ENCODE measurements around the gene CRYBA4. TPM values are rescaled to one million over a fixed set of nuclear protein-coding genes. Genes with fewer than 3 reads are reported as not detected.

CRYBA4 gene
- total and polyA plus RNA-seq, 2 of the 13 experiments (the other 11 are each of a cell fraction or from before 2014, with no cell fraction given), result not detected

GRCh38 chr22:26646158-26646557 is 24.4 kb downstream of the CRYBA4 start:
- no peak for ATAC-seq
- CTCF ChIA-PET (ENCODE audit: low intra/inter-chr PET ratio, low total read pairs), result no interaction called here
- Histone ChIP-seq H3K27me3 (ENCODE audit: control insufficient read depth in 1 of 2, insufficient read depth in 2 of 2, low read length in 2 of 2) (peaks cover 13 to 89% of the 10 kb centered on the region in 2 experiments), H2AFZ (ENCODE audit: low read length) (no peak overlapping the region), H4K20me1 (ENCODE audit: insufficient read depth, low read length) (no peaks in the 10 kb centered on the region; the same call in 1 of the 2 replicates), H3K36me3 (replicated peaks in 1 of 2; ENCODE audit: control insufficient read depth in 1 of 2, insufficient read depth in 2 of 2, low read length in 2 of 2) (no peaks in the 10 kb centered on the region), H3K9me3 (ENCODE audit: low read length) (no peaks in the 10 kb centered on the region), H3K4me2 (ENCODE audit: low read depth, low read length) (no peak overlapping the region), H3K79me2 (ENCODE audit: insufficient read depth, low read length) (no peaks in the 10 kb centered on the region), H3K4me3 (replicated peaks in 1 of 3; ENCODE audit: insufficient read depth in 1 of 3, low read depth in 2 of 3, low read length in 3 of 3) (no peak overlapping the region), H3K4me1 (ENCODE audit: insufficient read depth, low read length) (peaks cover 9% of the 10 kb centered on the region), H3K9ac (ENCODE audit: insufficient read depth, low read depth, low read length) (no peak overlapping the region), H3K27ac (ENCODE audit: extremely low read length, insufficient read depth, low read length) (no peak overlapping the region)
- 7% methylated on average over 5 of the region's 5 CpGs for WGBS (ENCODE audit: low lambda C conversion rate)
- intact Hi-C loops (cut with micrococcal nuclease; ENCODE audit: unreplicated experiment), result no loop called here
- in situ Hi-C loops (cut with HindIII; ENCODE audit: extremely low pct_ligation_motif_present, low pct_unique_long_range_greater_than_20kb), result no loop called here
- POLR2A ChIA-PET, result no interaction called here
- no TSS peak for BruUV-seq (replicated peaks)
- no peak for DNase-seq (ENCODE audit: low spot score)
- no peak for TF ChIP-seq ZNF772 (CRISPR knock-in tag; IDR thresholded peaks at IDR 0.05)
- TF ChIP-seq HMG20B (CRISPR knock-in tag; conservative IDR thresholded peaks at IDR 0.05), result no peak
- no peak for TF ChIP-seq CREBL2 (CRISPR knock-in tag; IDR thresholded peaks at IDR 0.05; ENCODE audit: borderline replicate concordance)
- TF ChIP-seq PHF20 (CRISPR knock-in tag; IDR thresholded peaks at IDR 0.05), result no peak
- TF ChIP-seq ZBTB7B (CRISPR knock-in tag; IDR thresholded peaks at IDR 0.05), result no peak
- TF ChIP-seq ZBTB34 (CRISPR knock-in tag; IDR thresholded peaks at IDR 0.05), result no peak
- TF ChIP-seq, protein P1, sequence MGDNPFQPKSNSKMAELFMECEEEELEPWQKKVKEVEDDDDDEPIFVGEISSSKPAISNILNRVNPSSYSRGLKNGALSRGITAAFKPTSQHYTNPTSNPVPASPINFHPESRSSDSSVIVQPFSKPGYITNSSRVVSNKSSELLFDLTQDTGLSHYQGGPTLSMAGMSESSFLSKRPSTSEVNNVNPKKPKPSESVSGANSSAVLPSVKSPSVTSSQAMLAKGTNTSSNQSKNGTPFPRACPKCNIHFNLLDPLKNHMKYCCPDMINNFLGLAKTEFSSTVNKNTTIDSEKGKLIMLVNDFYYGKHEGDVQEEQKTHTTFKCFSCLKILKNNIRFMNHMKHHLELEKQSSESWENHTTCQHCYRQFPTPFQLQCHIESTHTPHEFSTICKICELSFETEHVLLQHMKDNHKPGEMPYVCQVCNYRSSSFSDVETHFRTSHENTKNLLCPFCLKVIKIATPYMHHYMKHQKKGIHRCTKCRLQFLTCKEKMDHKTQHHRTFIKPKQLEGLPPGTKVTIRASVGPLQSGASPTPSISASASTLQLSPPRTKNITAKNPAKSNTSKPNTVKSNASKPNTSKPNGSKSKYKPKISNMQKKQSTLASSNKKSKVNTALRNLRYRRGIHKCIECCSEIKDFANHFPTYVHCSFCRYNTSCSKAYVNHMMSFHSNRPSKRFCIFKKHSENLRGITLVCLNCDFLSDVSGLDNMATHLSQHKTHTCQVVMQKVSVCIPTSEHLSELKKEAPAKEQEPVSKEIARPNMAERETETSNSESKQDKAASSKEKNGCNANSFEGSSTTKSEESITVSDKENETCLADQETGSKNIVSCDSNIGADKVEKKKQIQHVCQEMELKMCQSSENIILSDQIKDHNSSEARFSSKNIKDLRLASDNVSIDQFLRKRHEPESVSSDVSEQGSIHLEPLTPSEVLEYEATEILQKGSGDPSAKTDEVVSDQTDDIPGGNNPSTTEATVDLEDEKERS (CRISPR knock-in tag; IDR thresholded peaks at IDR 0.05), result no peak
- TF ChIP-seq ZC3H13 (CRISPR knock-in tag; IDR thresholded peaks at IDR 0.05), result no peak
- no peak for FAIRE-seq
